HepG2 (cell line): ENCODE measurements around the gene PHF23. TPM values are rescaled to one million over a fixed set of nuclear protein-coding genes. Genes with fewer than 3 reads are reported as not detected.
A peak's percentile ranks its signal among the peaks of the same experiment; 100 is the strongest.

Source experiments
- ATAC-seq: fragments of 200-7000 bp; cut with Tn5 transposase; 3 replicates; pipeline ENCODE4 v1.9.1; 2020; ENCODE audit warnings: mild to moderate bottlenecking, moderate library complexity
- BruUV-seq: library from RNA; stranded (reverse); fragments of 400-500 nt; replicated peaks from 2 replicates; lab custom pipeline; 2021; lab: Mats Ljungman, UMichigan
- CTCF ChIA-PET: fragments of 300-600 bp; formaldehyde crosslinking; extraction: SDS; loops from one replicate; lab custom pipeline; 2021; ENCODE audit warnings: low total read pairs, inconsistent platforms, low intra/inter-chr PET ratio; lab: Yijun Ruan, JAX
- POLR2A ChIA-PET: fragments of 350-600 bp; sonication (Branson Sonifier 250); formaldehyde crosslinking; loops from one replicate; lab custom pipeline; 2020; ENCODE audit warnings: antibody characterized with exemption, inconsistent platforms; lab: Yijun Ruan, JAX
- DNase-seq: peaks from one replicate; pipeline ENCODE4 v3.0.0-alpha.2; 2015; ENCODE audit warnings: low spot score
- FAIRE-seq: peaks from 3 replicates; lab custom pipeline; 2011; peaks lifted over from hg19 to GRCh38; lab: Jason Lieb, UNC
- H2AFZ ChIP-seq: one replicate; pipeline ENCODE4 v1.6.1; 2011; ENCODE audit warnings: low read length, inconsistent platforms
- H3K27ac ChIP-seq: fragments of 300-600 bp; 3 replicates; pipeline ENCODE4 v1.8.0; 2011; ENCODE audit warnings: mixed run types, mild to moderate bottlenecking, mixed read lengths, low read length, inconsistent platforms; ENCODE audit not compliant: insufficient read depth; ENCODE audit errors: extremely low read length
- H3K27me3 ChIP-seq, 2 experiments: fragments of 200-600 bp in 1 of 2; 2 replicates in 1 of 2; 3 replicates in 1 of 2; pipeline versions ENCODE4 v1.6.0 to v1.8.0; 2011; ENCODE audit warnings: low read length in 2 of 2, mild to moderate bottlenecking in 2 of 2, moderate library complexity in 2 of 2, inconsistent platforms in 1 of 2; ENCODE audit not compliant: insufficient read depth in 2 of 2, control insufficient read depth in 1 of 2
- H3K36me3 ChIP-seq, 2 experiments: fragments of 200-600 bp in 1 of 2; replicated peaks in 1 of 2; 2 replicates in 1 of 2; 3 replicates in 1 of 2; pipeline versions ENCODE4 v1.5.1 to v1.8.0; 2011; ENCODE audit warnings: low read length in 2 of 2, inconsistent platforms in 1 of 2; ENCODE audit not compliant: insufficient read depth in 2 of 2, control insufficient read depth in 1 of 2
- H3K4me1 ChIP-seq: 2 replicates; pipeline ENCODE4 v1.5.1; 2012; ENCODE audit warnings: low read length, inconsistent platforms; ENCODE audit not compliant: insufficient read depth
- H3K4me2 ChIP-seq: 2 replicates; pipeline ENCODE4 v1.6.0; 2011; ENCODE audit warnings: low read depth, low read length, inconsistent platforms
- H3K4me3 ChIP-seq, 3 experiments: fragments of 200-600 bp in 1 of 3; sonication (generic), shearing (Covaris generic) in 1 of 3; replicated peaks in 1 of 3; 2 replicates each; pipeline ENCODE4 v1.5.1; 2011 to 2016; ENCODE audit warnings: low read length in 3 of 3, inconsistent platforms in 2 of 3, low read depth in 2 of 3, mild to moderate bottlenecking in 2 of 3, control low read depth in 1 of 3, mixed read lengths in 1 of 3; ENCODE audit not compliant: insufficient read depth in 1 of 3
- H3K79me2 ChIP-seq: one replicate; pipeline ENCODE4 v1.6.1; 2011; ENCODE audit warnings: low read length, inconsistent platforms; ENCODE audit not compliant: insufficient read depth
- H3K9ac ChIP-seq: 2 replicates; pipeline ENCODE4 v1.6.0; 2011; ENCODE audit warnings: mild to moderate bottlenecking, low read depth, low read length, inconsistent platforms; ENCODE audit not compliant: insufficient read depth
- H3K9me3 ChIP-seq: 2 replicates; pipeline ENCODE4 v1.5.1; 2012; ENCODE audit warnings: mild to moderate bottlenecking, low read length
- H4K20me1 ChIP-seq: 2 replicates; pipeline ENCODE4 v1.6.0; 2011; ENCODE audit warnings: inconsistent platforms, mild to moderate bottlenecking, low read length, moderate library complexity; ENCODE audit not compliant: insufficient read depth
- HNF4A ChIP-seq: sonication (generic); formaldehyde crosslinking; IDR thresholded peaks from 2 replicates; pipeline ENCODE4 v1.4.0; 2020; ENCODE audit warnings: missing genetic modification reagents
- MTERF4 ChIP-seq: sonication (generic); formaldehyde crosslinking; IDR thresholded peaks from 2 replicates; pipeline ENCODE4 v1.8.0; 2023; ENCODE audit warnings: mild to moderate bottlenecking, missing genetic modification reagents
- POLR2A ChIP-seq, 2 experiments: IDR thresholded peaks; 2 replicates each; pipeline ENCODE4 v1.6.1; 2011; ENCODE audit warnings: low read depth in 2 of 2, low read length in 2 of 2, mild to moderate bottlenecking in 1 of 2, moderate library complexity in 1 of 2; ENCODE audit not compliant: insufficient read depth in 1 of 2
- POLR2G ChIP-seq: fragments of 200-400 bp; formaldehyde crosslinking; IDR thresholded peaks from 2 replicates; pipeline ENCODE4 v1.6.1; 2018; ENCODE audit warnings: mild to moderate bottlenecking, low read depth, low read length, moderate library complexity
- RBM22 ChIP-seq: fragments of 200-400 bp; formaldehyde crosslinking; optimal IDR thresholded peaks from 2 replicates; pipeline ENCODE3; 2017; ENCODE audit warnings: mild to moderate bottlenecking, low read length, moderate library complexity
- TFE3 ChIP-seq: IDR thresholded peaks from 2 replicates; pipeline ENCODE4 v1.6.1; 2016
- ZBED4 ChIP-seq: sonication (generic); formaldehyde crosslinking; IDR thresholded peaks from 2 replicates; pipeline ENCODE4 v1.4.0; 2020; ENCODE audit warnings: missing genetic modification reagents, borderline replicate concordance
- ZFP62 ChIP-seq: sonication (generic); formaldehyde crosslinking; IDR thresholded peaks from 2 replicates; pipeline ENCODE4 v1.4.0; 2020; ENCODE audit warnings: missing genetic modification reagents
- ZNF30 ChIP-seq: sonication (generic); formaldehyde crosslinking; IDR thresholded peaks from 2 replicates; pipeline ENCODE4 v1.5.0; 2020; ENCODE audit warnings: mild to moderate bottlenecking, missing genetic modification reagents
- ZNF597 ChIP-seq: sonication (generic); formaldehyde crosslinking; IDR thresholded peaks from 2 replicates; pipeline ENCODE4 v1.5.0; 2020; ENCODE audit warnings: missing genetic modification reagents
- ZNF775 ChIP-seq: sonication (generic); formaldehyde crosslinking; IDR thresholded peaks from 2 replicates; pipeline ENCODE4 v1.4.0; 2020; ENCODE audit warnings: missing genetic modification reagents, mild to moderate bottlenecking, moderate library complexity, borderline replicate concordance
- WGBS: methylation state at CpG from one replicate; pipeline ENCODE4 v1.1.6; 2017; ENCODE audit warnings: low lambda C conversion rate; 5-methylcytosine and 5-hydroxymethylcytosine counted together
- in situ Hi-C: cut with HindIII; loops from 2 replicates; pipeline ENCODE4 v1.10.0; 2017; ENCODE audit warnings: low pct_unique_long_range_greater_than_20kb; ENCODE audit not compliant: extremely low pct_ligation_motif_present
- intact Hi-C: fragments of 100-400 bp; cut with micrococcal nuclease; formaldehyde crosslinking; loops from one replicate; pipeline ENCODE4 v1.10.0; 2022; ENCODE audit not compliant: unreplicated experiment
- polyA plus RNA-seq, 8 experiments: library from polyadenylated mRNA; depleted of rRNA in 3 of 8; stranded (reverse) in 7 of 8; unstranded in 1 of 8; fragments of >200 nt; fragmentation: Illumina TruSeq in 4 of 8; extraction: Trizol in 4 of 8; gene quantifications; 2 replicates each; pipeline versions ENCODE4 v1.2.1 to v1.2.3, GENCODE V29; 2011 to 2016; ENCODE audit warnings: low read depth in 4 of 8, missing spikeins in 1 of 8, mixed read lengths in 1 of 8; ENCODE audit not compliant: insufficient read depth in 1 of 8
- total RNA-seq, 5 experiments: library from RNA; depleted of rRNA; stranded (reverse); fragments of >200 nt; fragmentation: Illumina TruSeq; extraction: Trizol; gene quantifications; 2 replicates each; pipeline ENCODE4 v1.2.3, GENCODE V29; 2016; ENCODE audit warnings: low read depth in 1 of 5

Gene PHF23
- total and polyA plus RNA-seq, 2 of the 13 experiments (the other 11 are each of a cell fraction or from before 2014, with no cell fraction given) = 27.6 to 33.2 TPM

GRCh38 chr17:7235693-7236665 lies 3.3 kb downstream of the PHF23 start (continued):
- TF ChIP-seq TFE3 (CRISPR knock-in tag) (0 out of 2 replicates have a peak, but pooled peaks have one; percentile 8), ZFP62 (no peak), RBM22 (peak; percentile 22), POLR2A (IDR thresholded peaks at IDR 0.05; ENCODE audit: insufficient read depth in 1 of 2, low read depth in 2 of 2, low read length in 2 of 2) (0 out of 4 replicates have a peak, but pooled peaks of 1 of the 2 experiments have one; percentile 16)

- POLR2A ChIA-PET = interaction anchor here (0.7 to 8.9 kb wide), 21 partner anchors 8 to 222 kb away, joined by 3 to 140 read pairs (median 5); partner anchors contain the start of genes ACADVL, ASGR1, ASGR2 and CTDNEP1
- DNase-seq = peak; percentile 88
- Histone ChIP-seq H2AFZ (no peak within 1 kb of the TSS), H3K4me1 (peaks cover 53% of the 10 kb centered on the region), H3K27me3 (no peaks in the 10 kb centered on the region; a peak in 1 of 5 replicates), H4K20me1 (peaks cover 13% of the 10 kb centered on the region; the same call in 1 of the 2 replicates), H3K9me3 (no peaks in the 10 kb centered on the region), H3K4me3 (peak within 1 kb of the TSS; percentile 66 to 93 (median 89)), H3K79me2 (peaks cover 63% of the 10 kb centered on the region), H3K27ac (peak within 1 kb of the TSS; percentile 79), H3K9ac (peak within 1 kb of the TSS; percentile 83), H3K36me3 (peaks cover 22 to 44% of the 10 kb centered on the region in 2 experiments), H3K4me2 (peak within 1 kb of the TSS; percentile 92)
- intact Hi-C loops = loop anchor here (10.0 kb wide), 1 partner anchor 60 kb away; the partner anchor contains the start of gene ASGR1
- CTCF ChIA-PET = no interaction called here
- ATAC-seq = peak; percentile 62
- WGBS = 2% methylated on average over 39 of the region's 72 CpGs
- TSS peak; percentile 45 for BruUV-seq
- in situ Hi-C loops = no loop called here
- FAIRE-seq = peak; percentile 84
- TF ChIP-seq HNF4A (peak; percentile 54; the same call in 1 of the 2 replicates), ZBED4 (0 out of 2 replicates have a peak, but pooled peaks have one; percentile 12), ZNF30 (CRISPR knock-in tag) (no peak), POLR2G (peak; percentile 97), ZNF597 (peak; percentile 70; the same call in 1 of the 2 replicates), MTERF4 (0 out of 2 replicates have a peak, but pooled peaks have one; percentile 76), ZNF775 (CRISPR knock-in tag) (no peak)
These were observed 4.9 kb downstream of the PHF23 start, which contains the start of gene DVL2 for GRCh38 chr17:7234083-7234951. TSS of gene DVL2 (minus strand) at chr17:7234517. CDS start at chr17:7234262, 255 bp downstream.
